Keratinocyte (primary cell): ENCODE results near the gene PSMD2. TPM values are rescaled to one million over a fixed set of nuclear protein-coding genes. Genes with fewer than 3 reads are reported as not detected.

Experiments
- DNase-seq: peaks from one replicate; pipeline ENCODE4 v3.0.0-alpha.2; 2011; ENCODE audit warnings: low read depth, missing footprints, low spot score
- FAIRE-seq: peaks from 2 replicates; lab custom pipeline; 2011; peaks lifted over from hg19 to GRCh38; lab: Jason Lieb, UNC
- H2AFZ ChIP-seq: 2 replicates; pipeline ENCODE4 v1.6.0; 2012; ENCODE audit warnings: low read length, control low read depth, inconsistent platforms; ENCODE audit not compliant: control insufficient read depth
- H3K27ac ChIP-seq: 2 replicates; pipeline ENCODE4 v1.5.1; 2011; ENCODE audit warnings: low read length; ENCODE audit not compliant: control insufficient read depth, insufficient read depth
- H3K27me3 ChIP-seq: 3 replicates; pipeline ENCODE4 v1.6.0; 2011; ENCODE audit warnings: low read length; ENCODE audit not compliant: control insufficient read depth, insufficient read depth; ENCODE audit errors: extremely low read depth
- H3K36me3 ChIP-seq, 2 experiments: 2 replicates in 1 of 2; 3 replicates in 1 of 2; pipeline ENCODE4 v1.5.1; 2011; ENCODE audit warnings: low read length in 2 of 2, mild to moderate bottlenecking in 1 of 2; ENCODE audit not compliant: control insufficient read depth in 2 of 2, insufficient read depth in 2 of 2; ENCODE audit errors: extremely low read depth in 1 of 2
- H3K4me1 ChIP-seq: 3 replicates; pipeline ENCODE4 v1.5.1; 2011; ENCODE audit warnings: low read length; ENCODE audit not compliant: control insufficient read depth, insufficient read depth; ENCODE audit errors: extremely low read depth
- H3K4me2 ChIP-seq: 3 replicates; pipeline ENCODE4 v1.6.0; 2011; ENCODE audit warnings: low read depth, low read length; ENCODE audit not compliant: control insufficient read depth, insufficient read depth; ENCODE audit errors: extremely low read depth
- H3K4me3 ChIP-seq, 3 experiments: fragments of 200-600 bp in 1 of 3; sonication (generic) in 1 of 3; 2 replicates in 2 of 3; 3 replicates in 1 of 3; pipeline ENCODE4 v1.5.1; 2011 to 2016; ENCODE audit warnings: low read length in 3 of 3, mild to moderate bottlenecking in 3 of 3, control low read depth in 2 of 3, inconsistent platforms in 1 of 3, low read depth in 1 of 3, mixed read lengths in 1 of 3, mixed run types in 1 of 3, moderate library complexity in 1 of 3; ENCODE audit not compliant: control insufficient read depth in 2 of 3, insufficient read depth in 2 of 3; ENCODE audit errors: extremely low read depth in 1 of 3
- H3K79me2 ChIP-seq: 2 replicates; pipeline ENCODE4 v1.6.0; 2012; ENCODE audit warnings: low read length; ENCODE audit not compliant: control insufficient read depth, insufficient read depth
- H3K9ac ChIP-seq: 3 replicates; pipeline ENCODE4 v1.6.0; 2011; ENCODE audit warnings: low read length; ENCODE audit not compliant: control insufficient read depth, insufficient read depth; ENCODE audit errors: extremely low read depth
- H3K9me1 ChIP-seq: 3 replicates; pipeline ENCODE4 v1.6.0; 2011; ENCODE audit warnings: low read length; ENCODE audit not compliant: control insufficient read depth, insufficient read depth; ENCODE audit errors: extremely low read depth
- H3K9me3 ChIP-seq: 2 replicates; pipeline ENCODE4 v1.5.1; 2012; ENCODE audit warnings: low read depth, low read length; ENCODE audit not compliant: control insufficient read depth
- H4K20me1 ChIP-seq: 3 replicates; pipeline ENCODE4 v1.6.0; 2011; ENCODE audit warnings: low read length; ENCODE audit not compliant: control insufficient read depth, insufficient read depth; ENCODE audit errors: extremely low read depth
- EZH2 ChIP-seq: IDR thresholded peaks from one replicate; pipeline ENCODE4 v1.6.1; 2012; ENCODE audit warnings: inconsistent platforms, mild to moderate bottlenecking, low read length, moderate library complexity
- dilution Hi-C: fragments of 300-500 bp; cut with MboI; formaldehyde crosslinking; loops from one replicate; pipeline ENCODE4 v1.7.0; 2020; ENCODE audit warnings: low sequenced_read_pairs; ENCODE audit not compliant: extremely low pct_ligation_motif_present
- polyA plus RNA-seq, 5 experiments: library from polyadenylated mRNA; depleted of rRNA in 3 of 5; stranded (reverse) in 3 of 5; stranded (forward) in 1 of 5; unstranded in 1 of 5; fragments of >200 nt; gene quantifications; 1 replicate in 1 of 5; 2 replicates in 3 of 5; 3 replicates in 1 of 5; pipeline versions ENCODE4 v1.2.1 to v1.2.3, GENCODE V29; 2011 to 2012; ENCODE audit warnings: missing spikeins in 2 of 5, low read depth in 1 of 5, low replicate concordance in 1 of 5
- TF ChIP-seq, protein P1 (sequence below), 3 experiments: IDR thresholded peaks in 1 of 3; conservative IDR thresholded peaks in 1 of 3; optimal IDR thresholded peaks in 1 of 3; 2 replicates in 2 of 3; 3 replicates in 1 of 3; pipeline versions ENCODE3 to v1.5.1; 2011; ENCODE audit warnings: low read length in 3 of 3, mild to moderate bottlenecking in 3 of 3, moderate library complexity in 2 of 3, control low read depth in 1 of 3, inconsistent platforms in 1 of 3; ENCODE audit not compliant: insufficient read depth in 2 of 3; ENCODE audit errors: extremely low read depth in 1 of 3

The PSMD2 gene
- polyA plus RNA-seq, 1 donor (not counting 4 experiments of a cell fraction or from before 2014, with no cell fraction given) = 593 TPM

DNA sequence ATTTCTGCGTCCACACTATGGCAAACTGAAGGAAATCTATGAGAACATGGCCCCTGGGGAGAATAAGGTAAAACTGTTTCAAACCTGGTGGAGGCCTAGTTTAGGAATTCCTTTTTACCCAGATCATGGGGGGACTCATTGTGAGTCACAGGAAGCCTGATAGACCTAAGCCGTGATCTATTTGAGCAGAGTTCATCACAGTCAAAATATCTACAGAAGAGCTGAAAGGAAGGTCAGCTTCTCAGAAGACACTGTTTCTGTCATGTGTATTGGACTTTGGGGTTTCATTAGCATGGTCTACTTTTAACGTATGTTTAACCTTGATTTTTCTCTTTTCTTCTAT lies 1.3 kb downstream of the PSMD2 start:
- FAIRE-seq (peak; percentile 72), DNase-seq (no peak)
- H3K4me3 ChIP-seq = peak overlapping the region; percentile 90 to 99 (median 90)

GRCh38 chr3:184305577-184305976 lies 6.5 kb downstream of the PSMD2 start:
- DNase-seq = no peak
- Histone ChIP-seq H3K9ac (no peak overlapping the region), H3K9me3 (no peaks in the 10 kb centered on the region), H3K9me1 (no peaks in the 10 kb centered on the region), H3K4me2 (no peak overlapping the region), H3K36me3 (peaks cover 61 to 72% of the 10 kb centered on the region in 2 experiments), H3K27ac (no peak overlapping the region), H3K4me1 (peaks cover 4% of the 10 kb centered on the region), H2AFZ (no peak overlapping the region), H3K27me3 (no peaks in the 10 kb centered on the region), H3K4me3 (no peak overlapping the region), H4K20me1 (peaks cover 13% of the 10 kb centered on the region), H3K79me2 (peaks cover 53% of the 10 kb centered on the region)
- no peak for FAIRE-seq
- dilution Hi-C loops = no loop called here
- TF ChIP-seq EZH2 = no peak
- TF ChIP-seq, protein P1, sequence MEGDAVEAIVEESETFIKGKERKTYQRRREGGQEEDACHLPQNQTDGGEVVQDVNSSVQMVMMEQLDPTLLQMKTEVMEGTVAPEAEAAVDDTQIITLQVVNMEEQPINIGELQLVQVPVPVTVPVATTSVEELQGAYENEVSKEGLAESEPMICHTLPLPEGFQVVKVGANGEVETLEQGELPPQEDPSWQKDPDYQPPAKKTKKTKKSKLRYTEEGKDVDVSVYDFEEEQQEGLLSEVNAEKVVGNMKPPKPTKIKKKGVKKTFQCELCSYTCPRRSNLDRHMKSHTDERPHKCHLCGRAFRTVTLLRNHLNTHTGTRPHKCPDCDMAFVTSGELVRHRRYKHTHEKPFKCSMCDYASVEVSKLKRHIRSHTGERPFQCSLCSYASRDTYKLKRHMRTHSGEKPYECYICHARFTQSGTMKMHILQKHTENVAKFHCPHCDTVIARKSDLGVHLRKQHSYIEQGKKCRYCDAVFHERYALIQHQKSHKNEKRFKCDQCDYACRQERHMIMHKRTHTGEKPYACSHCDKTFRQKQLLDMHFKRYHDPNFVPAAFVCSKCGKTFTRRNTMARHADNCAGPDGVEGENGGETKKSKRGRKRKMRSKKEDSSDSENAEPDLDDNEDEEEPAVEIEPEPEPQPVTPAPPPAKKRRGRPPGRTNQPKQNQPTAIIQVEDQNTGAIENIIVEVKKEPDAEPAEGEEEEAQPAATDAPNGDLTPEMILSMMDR (optimal IDR thresholded peaks at IDR 0.05 in 1 of 3, IDR thresholded peaks at IDR 0.05 in 1 of 3, conservative IDR thresholded peaks at IDR 0.05 in 1 of 3; ENCODE audit: extremely low read depth in 1 of 3, insufficient read depth in 2 of 3, low read length in 3 of 3) = peak in 2 of 3 experiments; percentile 9 to 48

More for the DNA sequence above, 1.3 kb downstream of the PSMD2 start:
- peak overlapping the region; percentile 84 for H3K27ac ChIP-seq
- TF ChIP-seq, protein P1 (optimal IDR thresholded peaks at IDR 0.05 in 1 of 3, IDR thresholded peaks at IDR 0.05 in 1 of 3, conservative IDR thresholded peaks at IDR 0.05 in 1 of 3; ENCODE audit: extremely low read depth in 1 of 3, insufficient read depth in 2 of 3, low read length in 3 of 3) = no peak
- no peak for TF ChIP-seq EZH2
- dilution Hi-C loops = no loop called here
- H3K9ac ChIP-seq = peak overlapping the region; percentile 94
- peaks cover 9% of the 10 kb centered on the region for H3K4me1 ChIP-seq
- H3K79me2 ChIP-seq = peaks cover 55% of the 10 kb centered on the region
- H4K20me1 ChIP-seq = peaks cover 13% of the 10 kb centered on the region
- no peaks in the 10 kb centered on the region for H3K9me3 ChIP-seq
- peaks cover 30 to 35% of the 10 kb centered on the region in 2 experiments for H3K36me3 ChIP-seq
- no peaks in the 10 kb centered on the region for H3K27me3 ChIP-seq
- H2AFZ ChIP-seq = no peak overlapping the region
- H3K4me2 ChIP-seq = peak overlapping the region; percentile 84
- H3K9me1 ChIP-seq = no peaks in the 10 kb centered on the region
